B cell (primary cell): ENCODE measurements around the gene CMIP. TPM values are rescaled to one million over a fixed set of nuclear protein-coding genes. Genes with fewer than 3 reads are reported as not detected.

Experiments used
- ATAC-seq: fragments of 200-7000 bp; cut with Tn5 transposase; one replicate; pipeline ENCODE4 v1.10.0; 2021; ENCODE audit warnings: low read depth, mild to moderate bottlenecking, moderate number of reproducible peaks, moderate library complexity
- CTCF ChIA-PET: fragments of 350-600 bp; sonication (Branson Sonifier 250); formaldehyde crosslinking; loops from one replicate; lab custom pipeline; 2021; ENCODE audit warnings: antibody characterized with exemption, inconsistent platforms; lab: Charles Lee
- POLR2A ChIA-PET: fragments of 350-600 bp; sonication (Branson Sonifier 250); formaldehyde crosslinking; loops from one replicate; lab custom pipeline; 2021; ENCODE audit warnings: antibody characterized with exemption; lab: Charles Lee
- DNase-seq: peaks from one replicate; pipeline ENCODE4 v3.0.0; 2013
- H2AFZ ChIP-seq: 2 replicates; pipeline ENCODE4 v1.6.1; 2012; ENCODE audit warnings: mild to moderate bottlenecking, low read depth, low read length; ENCODE audit not compliant: insufficient read depth, poor library complexity, severe bottlenecking
- H3K27ac ChIP-seq, 2 donors: 1 replicate in 1 of 2; 2 replicates in 1 of 2; pipeline ENCODE4 v1.5.1; 2012 to 2013; ENCODE audit warnings: low read length in 2 of 2, mild to moderate bottlenecking in 2 of 2, moderate library complexity in 1 of 2
- H3K27me3 ChIP-seq, 4 experiments: fragments of 200-600 bp in 1 of 4; sonication (generic) in 1 of 4; replicated peaks in 1 of 4; 1 replicate in 2 of 4; 2 replicates in 2 of 4; pipeline versions ENCODE4 v1.6.1 to v1.7.0; 2013 to 2016; ENCODE audit warnings: low read length in 3 of 4, mild to moderate bottlenecking in 2 of 4, mixed read lengths in 1 of 4, moderate library complexity in 1 of 4; ENCODE audit not compliant: insufficient read depth in 4 of 4, control insufficient read depth in 3 of 4; ENCODE audit errors: control extremely low read depth in 1 of 4
- H3K36me3 ChIP-seq, 2 experiments: replicated peaks in 1 of 2; 1 replicate in 1 of 2; 2 replicates in 1 of 2; pipeline versions ENCODE4 v1.6.1 to v1.7.1; 2013; ENCODE audit warnings: low read length in 1 of 2; ENCODE audit not compliant: insufficient read depth in 2 of 2, control insufficient read depth in 1 of 2; ENCODE audit errors: control extremely low read depth in 1 of 2, extremely low read depth in 1 of 2
- H3K4me1 ChIP-seq, 2 donors: fragments of 200-600 bp in 1 of 2; sonication (generic) in 1 of 2; 1 replicate in 1 of 2; 2 replicates in 1 of 2; pipeline versions ENCODE4 v1.5.1 to v1.6.1; 2013 to 2017; ENCODE audit warnings: low read length in 2 of 2; ENCODE audit not compliant: control insufficient read depth in 2 of 2, insufficient read depth in 2 of 2
- H3K4me2 ChIP-seq: replicated peaks from 2 replicates; pipeline ENCODE3; 2012; ENCODE audit warnings: mild to moderate bottlenecking, low read depth, low read length; ENCODE audit not compliant: poor library complexity, severe bottlenecking
- H3K4me3 ChIP-seq, 5 experiments: fragments of 200-600 bp in 1 of 5; sonication (generic) in 1 of 5; 1 replicate in 3 of 5; 2 replicates in 2 of 5; pipeline versions ENCODE4 v1.5.1 to v1.7.0; 2011 to 2016; ENCODE audit warnings: low read length in 4 of 5, mild to moderate bottlenecking in 4 of 5, low read depth in 2 of 5, control low read depth in 1 of 5, moderate library complexity in 1 of 5; ENCODE audit not compliant: insufficient read depth in 1 of 5; ENCODE audit errors: control extremely low read depth in 1 of 5, extremely low read depth in 1 of 5
- H3K79me2 ChIP-seq: fragments of 200-600 bp; sonication (generic); one replicate; pipeline ENCODE4 v1.6.0; 2016; ENCODE audit warnings: low read length; ENCODE audit not compliant: control insufficient read depth, insufficient read depth
- H3K9ac ChIP-seq: fragments of 200-600 bp; sonication (generic); 2 replicates; pipeline ENCODE4 v1.6.1; 2017; ENCODE audit warnings: mild to moderate bottlenecking, low read length, moderate library complexity
- H3K9me3 ChIP-seq, 3 donors: one replicate each; pipeline versions ENCODE4 v1.6.1 to v1.7.1; 2013; ENCODE audit warnings: low read length in 2 of 3; ENCODE audit not compliant: control insufficient read depth in 2 of 3, insufficient read depth in 1 of 3; ENCODE audit errors: control extremely low read depth in 1 of 3
- H4K20me1 ChIP-seq: 2 replicates; pipeline ENCODE4 v1.6.0; 2012; ENCODE audit warnings: mild to moderate bottlenecking, low read length; ENCODE audit not compliant: insufficient read depth, control insufficient read depth, poor library complexity, severe bottlenecking
- H3K27ac Mint-ChIP-seq: one replicate; pipeline ENCODE4 v1.8.0; 2021; ENCODE audit warnings: mixed read lengths
- H3K27me3 Mint-ChIP-seq: one replicate; pipeline ENCODE4 v1.8.0; 2021; ENCODE audit warnings: mixed read lengths
- H3K4me1 Mint-ChIP-seq: one replicate; pipeline ENCODE4 v1.8.0; 2021; ENCODE audit warnings: mixed read lengths
- H3K4me3 Mint-ChIP-seq: one replicate; pipeline ENCODE4 v1.8.0; 2021; ENCODE audit warnings: mixed read lengths
- H3K9me3 Mint-ChIP-seq: one replicate; pipeline ENCODE4 v1.8.0; 2022; ENCODE audit warnings: mixed read lengths; ENCODE audit not compliant: insufficient read depth
- CTCF ChIP-seq: fragments of 200-600 bp; IDR thresholded peaks from one replicate; pipeline ENCODE4 v1.8.0; 2022; ENCODE audit warnings: antibody characterized with exemption, mild to moderate bottlenecking
- EZH2 ChIP-seq: IDR thresholded peaks from 2 replicates; pipeline ENCODE4 v1.6.1; 2012; ENCODE audit warnings: borderline replicate concordance, low read depth, mild to moderate bottlenecking, moderate library complexity, low read length; ENCODE audit not compliant: insufficient read depth, poor library complexity, severe bottlenecking
- WGBS: methylation state at CpG from one replicate; pipeline ENCODE4 v1.1.5; 2013; ENCODE audit warnings: missing lambda C conversion rate; ENCODE audit not compliant: insufficient coverage; 5-methylcytosine and 5-hydroxymethylcytosine counted together
- intact Hi-C: fragments of 100-400 bp; cut with micrococcal nuclease; formaldehyde crosslinking; loops from one replicate; pipeline ENCODE4 v1.10.0; 2022
- polyA plus RNA-seq: library from polyadenylated mRNA; depleted of rRNA; stranded (reverse); fragments of >200 nt; gene quantifications from 2 replicates; pipeline ENCODE4 v1.2.3, GENCODE V29; 2012
- total RNA-seq, 2 donors: library from RNA; stranded (reverse); fragments of 120-200 nt in 1 of 2; gene quantifications; 1 replicate in 1 of 2; 2 replicates in 1 of 2; pipeline versions ENCODE4 v1.2.3 to v1.2.4, GENCODE V29; 2013 to 2022

The CMIP gene
- total and polyA plus RNA-seq, 2 donors (not counting 1 experiment from before 2014, with no cell fraction given) = 27.1 to 155 TPM

DNA sequence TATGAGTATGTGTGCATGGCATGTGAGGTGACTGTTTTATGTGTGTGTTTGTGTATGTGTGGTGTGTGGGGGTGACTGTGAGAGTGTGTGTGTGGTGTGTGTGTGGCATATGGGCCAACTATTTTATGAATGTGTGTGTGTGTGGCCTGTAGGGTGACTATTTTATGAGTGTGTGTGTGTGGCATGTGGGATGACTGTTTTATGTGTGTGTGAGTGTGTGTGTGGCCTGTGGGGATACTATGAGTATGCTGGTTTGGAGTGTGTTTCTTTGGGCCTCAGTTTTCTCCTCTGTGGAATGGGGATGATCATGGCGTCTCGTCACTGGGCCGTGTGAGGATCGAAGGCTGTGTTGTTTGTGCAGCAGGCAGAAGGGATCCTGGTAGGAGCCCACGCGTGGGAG is 182.4 kb downstream of the CMIP start:
- POLR2A ChIA-PET = no interaction called here
- DNase-seq = no peak
- Mint-ChIP-seq H3K27me3 (no peaks in the 10 kb centered on the region), H3K4me1 (peaks cover 21% of the 10 kb centered on the region), H3K27ac (no peak overlapping the region), H3K9me3 (no peaks in the 10 kb centered on the region), H3K4me3 (no peak overlapping the region)
- CTCF ChIA-PET = no interaction called here
- Histone ChIP-seq H3K9me3 (no peaks in the 10 kb centered on the region), H3K27me3 (no peaks in the 10 kb centered on the region), H4K20me1 (peaks cover 68% of the 10 kb centered on the region), H3K4me3 (no peak overlapping the region), H3K9ac (no peak overlapping the region), H3K4me1 (peaks cover 5 to 11% of the 10 kb centered on the region in 2 donors), H3K79me2 (peaks cover 85% of the 10 kb centered on the region), H3K36me3 (peaks cover 0 to 21% of the 10 kb centered on the region in 2 experiments), H2AFZ (no peak overlapping the region), H3K27ac (no peak overlapping the region), H3K4me2 (no peak overlapping the region)
- no peak for TF ChIP-seq CTCF
- no peak for TF ChIP-seq EZH2
- no peak for ATAC-seq
- 96% methylated on average over 3 of the region's 6 CpGs for WGBS
- intact Hi-C loops = loop anchor here (10.0 kb wide), 1 partner anchor 248 kb away; no protein-coding TSS in a partner anchor

- H3K9ac ChIP-seq = no peak overlapping the region
- no peak overlapping the region for H3K27ac Mint-ChIP-seq
- no peak overlapping the region for H2AFZ ChIP-seq
- peaks cover 68% of the 10 kb centered on the region for H4K20me1 ChIP-seq
- H3K4me1 ChIP-seq = peaks cover 5 to 11% of the 10 kb centered on the region in 2 donors
- TF ChIP-seq EZH2 = no peak
- TF ChIP-seq CTCF = no peak
- DNase-seq (no peak), ATAC-seq (no peak)
- no peak overlapping the region for H3K4me2 ChIP-seq
- peaks cover 27% of the 10 kb centered on the region for H3K4me1 Mint-ChIP-seq
- H3K4me3 Mint-ChIP-seq = no peak overlapping the region
- H3K4me3 ChIP-seq = no peak overlapping the region
- intact Hi-C loops = loop anchor here (10.0 kb wide), 1 partner anchor 247 kb away; no protein-coding TSS in a partner anchor
- H3K9me3 ChIP-seq = no peaks in the 10 kb centered on the region
- no peaks in the 10 kb centered on the region for H3K27me3 ChIP-seq
- H3K36me3 ChIP-seq = peaks cover 0 to 15% of the 10 kb centered on the region in 2 experiments
- ChIA-PET POLR2A (no interaction called here), CTCF (no interaction called here)
- no peaks in the 10 kb centered on the region for H3K27me3 Mint-ChIP-seq
- no peak overlapping the region for H3K27ac ChIP-seq
- WGBS = 97% methylated on average over 11 of the region's 12 CpGs
- H3K9me3 Mint-ChIP-seq = no peaks in the 10 kb centered on the region
- H3K79me2 ChIP-seq = peaks cover 93% of the 10 kb centered on the region
These were observed 183.2 kb downstream of the CMIP start for GRCh38 chr16:81627729-81628244.
